GM19452 (cell line): ENCODE measurements around the gene DHX58.

Experiments
- ATAC-seq: cut with Tn5 transposase; IDR thresholded peaks from one replicate; pipeline ENCODE4 v1.9.1; 2021; ENCODE audit not compliant: unreplicated experiment

DHX58 gene

DNA sequence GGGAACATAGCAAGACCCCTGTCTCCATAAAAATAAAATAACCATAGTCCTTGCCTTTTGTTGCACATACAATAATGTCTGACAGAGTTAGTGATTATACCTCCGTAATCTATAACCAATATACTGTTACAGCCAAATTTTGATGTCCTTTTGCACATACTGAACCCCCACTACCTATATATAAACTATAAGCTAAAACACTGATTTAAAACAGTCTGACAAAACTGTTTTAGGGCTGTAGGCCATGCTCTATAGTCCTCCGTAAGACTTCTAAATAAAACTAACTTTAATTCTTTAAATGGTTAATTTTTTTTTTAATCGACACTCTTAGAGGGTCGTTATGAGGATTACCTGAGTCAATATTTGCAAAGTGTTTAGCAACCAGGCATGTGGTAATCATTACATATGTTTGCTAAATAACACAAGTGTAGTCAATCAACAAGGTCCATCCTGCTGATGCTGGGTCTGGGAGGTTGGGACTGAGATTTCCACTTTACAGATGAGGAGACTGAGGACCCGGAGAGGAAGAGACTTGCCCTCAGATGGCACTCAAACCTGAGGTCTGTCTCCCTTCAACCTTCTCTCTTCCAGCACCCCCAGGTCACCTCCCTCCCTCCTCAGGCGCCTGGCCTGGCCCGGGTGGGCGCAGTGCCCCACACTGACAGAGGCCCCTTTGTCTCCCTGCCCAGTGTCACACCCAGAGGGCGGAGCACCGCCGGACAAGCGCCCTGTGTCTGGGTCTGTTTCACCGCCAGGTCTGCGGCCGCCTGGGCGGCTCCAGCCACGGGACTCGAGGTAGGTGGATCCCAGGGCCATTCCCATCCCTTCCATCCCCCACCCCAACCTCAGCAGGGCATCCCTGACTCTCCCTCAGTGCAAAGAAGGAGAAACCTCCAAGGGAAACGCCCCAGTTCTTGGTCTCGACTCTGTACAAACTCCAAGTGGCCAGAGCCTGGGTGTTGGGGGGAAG lies 24.5 kb downstream of the DHX58 start:
- no peak for ATAC-seq

GRCh38 chr17:42087042-42087701 lies 25.3 kb downstream of the DHX58 start:
- ATAC-seq, result no peak

GRCh38 chr17:42081516-42082129 lies 30.9 kb downstream of the DHX58 start:
- no peak for ATAC-seq

GRCh38 chr17:42079541-42079940 lies 33.0 kb downstream of the DHX58 start:
- ATAC-seq, result no peak

- no peak for ATAC-seq
These were observed 34.0 kb downstream of the DHX58 start for GRCh38 chr17:42078396-42079043.

DNA sequence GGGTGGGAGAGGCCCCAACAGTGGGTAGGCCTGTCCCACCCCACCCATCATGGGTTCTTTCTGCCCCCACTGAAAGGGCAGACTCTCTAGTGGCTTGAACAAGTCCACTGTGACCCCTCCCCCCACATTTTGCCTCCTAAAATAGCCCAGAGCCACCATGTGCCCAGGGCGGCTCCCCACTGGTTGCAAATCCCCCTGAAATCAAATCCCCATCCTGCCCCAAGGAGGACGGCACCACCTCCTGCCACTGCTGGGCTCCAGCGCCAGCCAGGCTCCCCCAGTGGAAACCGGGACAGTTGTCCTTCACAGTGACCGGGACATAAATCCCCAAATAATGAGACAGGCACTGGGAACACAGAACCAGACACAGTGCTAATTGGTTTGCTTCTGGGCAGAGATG lies 34.8 kb downstream of the DHX58 start:
- no peak for ATAC-seq

DNA sequence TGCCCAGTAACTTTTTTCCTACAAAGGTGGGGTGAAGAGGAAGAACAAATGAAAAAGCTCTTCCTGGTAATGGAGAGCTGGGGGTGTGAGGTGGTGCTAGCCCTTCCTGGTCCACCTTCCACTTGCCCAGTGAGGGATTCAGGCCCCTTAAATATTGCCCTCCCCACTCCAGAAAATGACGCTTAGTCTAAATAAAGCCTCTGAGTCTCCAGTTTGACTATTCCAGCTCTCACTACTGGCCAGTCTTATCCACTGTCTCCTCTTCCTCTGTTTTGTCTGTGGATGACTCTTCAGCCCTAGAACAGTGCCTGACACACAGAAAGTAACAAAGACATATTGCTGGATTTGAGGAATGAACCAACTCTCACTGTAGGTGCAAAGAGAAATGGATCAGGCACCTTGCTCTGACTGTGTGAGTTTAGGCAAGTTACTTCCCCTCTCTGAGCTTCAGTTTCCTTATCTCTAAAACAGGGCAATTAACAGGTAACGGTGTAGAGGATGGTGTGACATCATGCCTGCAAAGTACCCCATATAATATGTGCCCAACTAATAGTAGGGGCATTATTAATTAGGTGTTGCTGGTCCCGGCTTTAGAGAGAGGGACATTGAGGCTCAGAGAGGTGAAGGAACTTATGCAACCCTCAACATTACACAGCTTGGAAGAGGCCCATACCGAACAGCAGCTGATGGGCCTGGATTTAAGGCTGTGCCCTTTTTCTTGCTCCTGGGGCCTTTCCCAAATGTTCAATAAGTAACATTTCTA lies 35.5 kb downstream of the DHX58 start:
- ATAC-seq, result no peak

- no peak for ATAC-seq
These were observed 36.7 kb downstream of the DHX58 start for GRCh38 chr17:42075789-42076188.

GRCh38 chr17:42072323-42073187 lies 40.0 kb downstream of the DHX58 start:
- ATAC-seq, result no peak

DNA sequence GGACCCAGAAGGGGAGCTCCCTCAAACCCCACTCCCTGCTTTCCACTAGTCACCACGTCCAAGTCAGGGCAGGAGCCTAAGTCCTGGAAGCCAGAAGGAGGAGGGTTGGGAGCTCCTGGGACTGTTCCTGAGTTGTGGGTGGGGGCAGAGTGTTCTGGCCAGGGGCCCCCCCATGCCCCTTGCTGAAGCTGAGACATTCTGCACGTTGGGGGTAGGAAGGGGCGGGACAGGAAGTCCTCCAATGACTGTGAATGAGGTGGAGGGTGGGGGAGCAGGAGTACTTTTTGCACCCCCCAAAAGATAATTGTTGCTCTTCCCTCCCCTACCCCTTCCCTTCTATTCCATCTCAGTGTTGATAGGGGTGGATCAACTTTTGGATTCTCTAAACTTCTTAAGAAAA lies 40.7 kb downstream of the DHX58 start:
- no peak for ATAC-seq

GRCh38 chr17:42068979-42069378 lies 43.5 kb downstream of the DHX58 start:
- ATAC-seq, result no peak

DNA sequence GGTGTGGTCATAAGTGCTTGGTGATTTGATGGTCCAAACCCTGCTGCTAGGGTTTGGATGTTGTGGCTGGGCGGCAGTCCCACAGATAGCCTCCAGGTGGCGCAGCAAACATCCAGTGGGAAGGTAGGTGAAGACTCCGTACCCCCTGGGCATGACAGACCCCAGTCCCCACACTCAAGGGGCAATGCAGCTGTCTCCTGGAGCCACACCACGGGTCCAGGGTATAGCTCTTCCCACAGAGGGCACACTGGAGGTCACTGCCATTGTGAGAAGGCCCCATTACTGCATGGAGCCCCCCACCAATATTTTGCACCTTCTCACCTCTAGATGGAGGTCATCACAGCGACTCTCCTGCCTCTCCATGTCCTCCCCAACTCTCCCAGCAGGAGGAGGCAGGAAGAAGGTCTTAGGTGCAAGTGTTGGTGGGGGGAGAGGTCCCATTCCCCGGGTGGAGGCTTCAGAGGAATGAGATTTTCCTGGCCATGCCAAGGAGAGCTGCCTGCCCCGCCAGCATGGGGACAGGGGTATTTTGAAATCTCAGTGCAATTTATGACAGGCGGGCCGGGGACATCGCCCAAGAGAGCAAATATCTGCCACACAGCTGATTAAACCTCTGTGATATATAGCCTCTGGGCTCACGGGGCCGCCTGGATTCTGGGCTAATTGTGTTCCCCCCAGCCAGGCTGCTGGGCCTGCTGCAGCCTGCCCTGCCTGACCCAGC lies 45.0 kb downstream of the DHX58 start:
- ATAC-seq, result no peak

DNA sequence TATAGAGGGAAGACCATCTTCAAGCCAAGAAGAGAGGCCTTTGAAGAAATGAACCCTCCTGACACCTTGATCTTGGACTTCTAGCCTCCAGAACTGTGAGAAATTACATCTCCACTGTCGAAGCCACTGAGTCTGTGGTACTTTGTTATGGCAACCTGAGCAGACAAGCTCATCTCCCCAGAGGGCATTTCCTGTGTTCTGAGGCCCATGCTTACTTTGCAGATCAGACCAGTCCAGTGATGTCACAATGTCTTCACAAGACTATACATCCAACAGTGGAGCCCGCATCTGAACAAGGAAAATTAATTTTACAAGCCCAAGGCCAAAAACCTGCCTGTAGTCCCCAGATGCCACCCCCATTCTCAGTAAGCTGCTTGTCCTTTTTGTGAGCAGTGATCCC lies 47.3 kb downstream of the DHX58 start:
- no peak for ATAC-seq

- ATAC-seq, result no peak
These were observed 49.8 kb downstream of the DHX58 start for GRCh38 chr17:42062681-42063080.

DNA sequence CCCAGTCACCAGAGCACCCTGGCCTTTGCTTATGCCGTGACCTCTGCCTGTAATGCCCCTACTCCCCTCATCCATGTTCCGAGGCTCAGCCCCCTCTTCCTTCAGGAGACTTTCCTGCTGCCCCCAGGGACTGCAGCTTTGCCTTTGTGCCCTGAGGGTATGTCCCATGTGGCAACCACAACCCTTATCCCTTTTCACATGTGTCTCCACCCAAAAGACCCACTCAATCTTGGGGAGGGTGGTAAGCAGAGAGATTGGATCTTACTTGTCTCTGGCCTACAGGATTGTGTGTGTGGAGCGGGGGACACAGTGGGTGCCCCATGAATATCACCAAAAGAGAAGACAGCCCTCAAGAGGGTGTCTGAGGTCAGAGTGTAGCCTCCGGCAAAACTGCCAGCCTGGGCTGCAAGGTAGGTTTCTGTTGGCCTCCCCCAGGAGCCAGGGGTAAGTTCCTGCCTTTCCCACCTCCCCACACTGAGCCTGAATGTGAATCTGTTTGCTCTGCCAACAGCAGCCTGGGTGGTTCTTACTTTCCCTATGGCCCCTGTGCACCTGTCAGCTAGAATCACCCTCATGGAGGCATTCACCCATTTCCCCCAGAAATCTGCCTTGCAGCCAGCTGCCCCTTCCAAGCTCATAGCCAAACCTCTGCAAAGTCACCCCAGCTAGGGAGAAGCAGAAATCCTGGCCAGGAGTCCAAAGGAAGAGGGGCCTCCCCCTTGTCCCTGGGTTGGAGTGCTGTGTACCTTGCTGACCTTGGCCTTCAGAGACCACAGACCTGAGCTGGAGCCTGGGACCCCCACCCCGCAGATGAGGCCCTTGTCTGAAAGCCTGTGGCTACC lies 50.6 kb downstream of the DHX58 start:
- no peak for ATAC-seq

- ATAC-seq, result no peak
These were observed 52.3 kb downstream of the DHX58 start for GRCh38 chr17:42060231-42060630.

DNA sequence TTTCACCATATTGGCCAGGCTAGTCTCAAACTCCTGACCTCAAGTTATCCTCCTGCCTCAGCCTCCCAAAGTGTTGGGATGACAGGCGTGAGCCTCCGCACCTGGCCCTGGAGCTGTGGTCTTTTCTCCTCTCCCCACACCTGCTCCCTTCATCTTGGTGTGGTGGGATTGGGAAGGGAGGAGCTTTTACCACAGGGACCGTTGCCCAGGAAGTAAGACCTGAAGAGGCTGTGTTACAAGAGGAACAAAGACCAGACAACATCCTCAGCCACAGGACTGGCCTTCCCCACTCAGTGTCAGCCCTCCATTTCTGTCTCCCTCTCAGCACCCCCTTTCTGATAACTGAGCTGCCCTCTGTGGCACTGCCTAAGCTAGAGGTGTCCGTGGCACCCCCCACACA lies 52.7 kb downstream of the DHX58 start:
- no peak for ATAC-seq

DNA sequence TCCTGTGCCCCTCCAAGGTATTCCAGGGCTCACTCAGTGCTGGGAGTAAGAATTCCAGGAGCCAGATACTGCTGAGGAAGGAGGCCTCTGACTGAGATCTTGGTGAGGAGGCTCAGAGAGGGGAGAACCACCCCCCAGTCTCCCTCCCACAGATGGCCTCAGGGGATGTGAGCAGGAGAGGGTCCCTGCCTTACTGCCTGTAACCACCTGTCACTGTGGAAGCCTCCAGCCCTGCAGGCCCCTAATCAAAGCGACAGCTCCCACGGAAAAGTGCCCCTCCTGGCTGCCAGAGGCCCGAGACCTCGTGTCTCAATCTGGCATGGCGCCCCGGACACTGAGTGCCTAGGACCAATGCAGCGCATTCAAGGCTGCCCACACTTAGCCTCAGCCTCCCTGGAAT lies 54.5 kb downstream of the DHX58 start:
- ATAC-seq, result no peak
